Thymus (tissue), 11 donors: ENCODE data around the gene HSF2BP. TPM values are rescaled to one million over a fixed set of nuclear protein-coding genes. Genes with fewer than 3 reads are reported as not detected.

Experiments
- DNase-seq, 9 donors: peaks; one replicate each; pipeline ENCODE4 v3.0.0-alpha.2; 2013; ENCODE audit warnings: low spot score in 9 of 9, low read depth in 6 of 9, missing footprints in 1 of 9
- H3K27ac ChIP-seq, 2 donors: one replicate each; pipeline ENCODE4 v1.5.1; 2013; ENCODE audit warnings: control low read depth in 1 of 2, low read depth in 1 of 2, low read length in 1 of 2, mild to moderate bottlenecking in 1 of 2, moderate library complexity in 1 of 2
- H3K27me3 ChIP-seq, 2 donors: one replicate each; pipeline ENCODE4 v1.5.1; 2013; ENCODE audit warnings: low read length in 1 of 2; ENCODE audit not compliant: control insufficient read depth in 2 of 2, insufficient read depth in 1 of 2
- H3K36me3 ChIP-seq, 2 donors: one replicate each; pipeline ENCODE4 v1.5.1; 2013; ENCODE audit warnings: low read length in 1 of 2, mild to moderate bottlenecking in 1 of 2, moderate library complexity in 1 of 2; ENCODE audit not compliant: control insufficient read depth in 2 of 2, insufficient read depth in 2 of 2
- H3K4me1 ChIP-seq, 2 donors: one replicate each; pipeline ENCODE4 v1.5.1; 2013; ENCODE audit warnings: low read length in 2 of 2; ENCODE audit not compliant: control insufficient read depth in 2 of 2, insufficient read depth in 2 of 2
- H3K4me3 ChIP-seq, 2 donors: one replicate each; pipeline ENCODE4 v1.5.1; 2013; ENCODE audit warnings: low read length in 2 of 2, control low read depth in 1 of 2, mild to moderate bottlenecking in 1 of 2
- H3K9me3 ChIP-seq, 2 donors: one replicate each; pipeline ENCODE4 v1.5.1; 2013; ENCODE audit warnings: low read length in 1 of 2, mild to moderate bottlenecking in 1 of 2; ENCODE audit not compliant: control insufficient read depth in 2 of 2, insufficient read depth in 1 of 2
- WGBS: extraction: QIAGEN DNeasy Blood & Tissue Kit; methylation state at CpG from one replicate; pipeline ENCODE4 v1.1.7; 2013; 5-methylcytosine and 5-hydroxymethylcytosine counted together
- polyA plus RNA-seq: library from polyadenylated mRNA; stranded (reverse); fragments of 200-250 nt; gene quantifications from one replicate; pipeline ENCODE4 v1.2.3, GENCODE V29; 2013
- total RNA-seq: library from RNA; stranded (reverse); fragments of 120-200 nt; gene quantifications from one replicate; pipeline ENCODE4 v1.2.4, GENCODE V29; 2013
- donor health status: healthy.

Gene HSF2BP
- total and polyA plus RNA-seq, 2 donors = 0.71 to 0.80 TPM

- WGBS = 91% methylated on average over 8 of the region's 8 CpGs
- Histone ChIP-seq H3K27me3 (no peaks in the 10 kb centered on the region), H3K4me1 (peaks cover 0 to 14% of the 10 kb centered on the region in 2 donors), H3K9me3 (no peaks in the 10 kb centered on the region), H3K27ac (no peak overlapping the region), H3K36me3 (no peaks in the 10 kb centered on the region), H3K4me3 (no peak overlapping the region)
- peak in 1 of 9 donors; percentile 29 for DNase-seq
These were observed 49.6 kb downstream of the HSF2BP start for GRCh38 chr21:43609501-43610340.

GRCh38 chr21:43608664-43609063 lies 50.6 kb downstream of the HSF2BP start:
- 98% methylated on average over 2 of the region's 2 CpGs for WGBS
- H3K4me1 ChIP-seq = peaks cover 0 to 21% of the 10 kb centered on the region in 2 donors

GRCh38 chr21:43608225-43608624 lies 51.1 kb downstream of the HSF2BP start:
- DNase-seq = no peak
- no peaks in the 10 kb centered on the region for H3K9me3 ChIP-seq
- peaks cover under 1 to 26% of the 10 kb centered on the region in 2 donors for H3K4me1 ChIP-seq
- no peak overlapping the region for H3K27ac ChIP-seq
- no peak overlapping the region for H3K4me3 ChIP-seq
- no peaks in the 10 kb centered on the region for H3K27me3 ChIP-seq
- 16% methylated on average over 3 of the region's 3 CpGs for WGBS
- no peaks in the 10 kb centered on the region for H3K36me3 ChIP-seq

More at GRCh38 chr21:43608664-43609063, 50.6 kb downstream of the HSF2BP start:
- no peak overlapping the region for H3K27ac ChIP-seq
- DNase-seq = no peak
- no peaks in the 10 kb centered on the region for H3K36me3 ChIP-seq
- H3K4me3 ChIP-seq = no peak overlapping the region
- H3K27me3 ChIP-seq = no peaks in the 10 kb centered on the region
- H3K9me3 ChIP-seq = no peaks in the 10 kb centered on the region

GRCh38 chr21:43605320-43606215 lies 53.7 kb downstream of the HSF2BP start:
- H3K4me3 ChIP-seq = no peak overlapping the region
- WGBS = 96% methylated on average over 15 of the region's 15 CpGs
- DNase-seq = no peak
- no peaks in the 10 kb centered on the region for H3K27me3 ChIP-seq
- no peaks in the 10 kb centered on the region for H3K36me3 ChIP-seq
- no peak overlapping the region for H3K27ac ChIP-seq
- H3K9me3 ChIP-seq = no peaks in the 10 kb centered on the region
- peaks cover 12 to 42% of the 10 kb centered on the region in 2 donors for H3K4me1 ChIP-seq

- H3K27me3 ChIP-seq = no peaks in the 10 kb centered on the region
- DNase-seq = no peak
- WGBS = 99% methylated on average over 6 of the region's 6 CpGs
- no peaks in the 10 kb centered on the region for H3K36me3 ChIP-seq
- H3K9me3 ChIP-seq = no peaks in the 10 kb centered on the region
- no peak overlapping the region for H3K27ac ChIP-seq
- H3K4me1 ChIP-seq = peaks cover 14 to 46% of the 10 kb centered on the region in 2 donors
- H3K4me3 ChIP-seq = no peak overlapping the region
These were observed 54.6 kb downstream of the HSF2BP start for GRCh38 chr21:43604505-43605204.

- H3K9me3 ChIP-seq = no peaks in the 10 kb centered on the region
- no peaks in the 10 kb centered on the region for H3K27me3 ChIP-seq
- H3K36me3 ChIP-seq = no peaks in the 10 kb centered on the region
- no peak overlapping the region for H3K4me3 ChIP-seq
- 90% methylated on average over 8 of the region's 8 CpGs for WGBS
- H3K27ac ChIP-seq = peak overlapping the region in 1 of 2 donors; percentile 90
- peak in 1 of 9 donors; percentile 13 for DNase-seq
- peaks cover 15 to 46% of the 10 kb centered on the region in 2 donors for H3K4me1 ChIP-seq
These were observed 55.4 kb downstream of the HSF2BP start for GRCh38 chr21:43603641-43604504.

- Histone ChIP-seq H3K36me3 (no peaks in the 10 kb centered on the region), H3K27ac (peak overlapping the region in 1 of 2 donors; percentile 90), H3K27me3 (no peaks in the 10 kb centered on the region), H3K4me1 (peaks cover 15 to 46% of the 10 kb centered on the region in 2 donors), H3K4me3 (no peak overlapping the region), H3K9me3 (no peaks in the 10 kb centered on the region)
- WGBS = 89% methylated on average over 5 of the region's 5 CpGs
- peak in 1 of 9 donors; percentile 27 for DNase-seq
These were observed 56.1 kb downstream of the HSF2BP start for GRCh38 chr21:43603233-43603626.
